Adrenal gland (tissue), 5 donors: Measurements from ENCODE around the gene TEDC2.

Source experiments
- POLR2A ChIP-seq, 2 donors: fragments of 450-650 bp; IDR thresholded peaks; one replicate each; pipeline ENCODE4 v1.6.1; 2017; ENCODE audit warnings: antibody characterized with exemption in 2 of 2, mild to moderate bottlenecking in 2 of 2, moderate library complexity in 1 of 2
- TF ChIP-seq, protein P1 (sequence below), 6 experiments: fragments of 450-650 bp in 4 of 6; fragments of 200-600 bp in 2 of 6; sonication (generic) in 1 of 6; IDR thresholded peaks; 1 replicate in 5 of 6; 2 replicates in 1 of 6; pipeline versions ENCODE4 v1.5.1 to v1.8.0; 2016 to 2021; ENCODE audit warnings: antibody characterized with exemption in 6 of 6, mild to moderate bottlenecking in 2 of 6, moderate library complexity in 1 of 6
- donor health status: DM: no; HTN: no; CAD: no.

DNA sequence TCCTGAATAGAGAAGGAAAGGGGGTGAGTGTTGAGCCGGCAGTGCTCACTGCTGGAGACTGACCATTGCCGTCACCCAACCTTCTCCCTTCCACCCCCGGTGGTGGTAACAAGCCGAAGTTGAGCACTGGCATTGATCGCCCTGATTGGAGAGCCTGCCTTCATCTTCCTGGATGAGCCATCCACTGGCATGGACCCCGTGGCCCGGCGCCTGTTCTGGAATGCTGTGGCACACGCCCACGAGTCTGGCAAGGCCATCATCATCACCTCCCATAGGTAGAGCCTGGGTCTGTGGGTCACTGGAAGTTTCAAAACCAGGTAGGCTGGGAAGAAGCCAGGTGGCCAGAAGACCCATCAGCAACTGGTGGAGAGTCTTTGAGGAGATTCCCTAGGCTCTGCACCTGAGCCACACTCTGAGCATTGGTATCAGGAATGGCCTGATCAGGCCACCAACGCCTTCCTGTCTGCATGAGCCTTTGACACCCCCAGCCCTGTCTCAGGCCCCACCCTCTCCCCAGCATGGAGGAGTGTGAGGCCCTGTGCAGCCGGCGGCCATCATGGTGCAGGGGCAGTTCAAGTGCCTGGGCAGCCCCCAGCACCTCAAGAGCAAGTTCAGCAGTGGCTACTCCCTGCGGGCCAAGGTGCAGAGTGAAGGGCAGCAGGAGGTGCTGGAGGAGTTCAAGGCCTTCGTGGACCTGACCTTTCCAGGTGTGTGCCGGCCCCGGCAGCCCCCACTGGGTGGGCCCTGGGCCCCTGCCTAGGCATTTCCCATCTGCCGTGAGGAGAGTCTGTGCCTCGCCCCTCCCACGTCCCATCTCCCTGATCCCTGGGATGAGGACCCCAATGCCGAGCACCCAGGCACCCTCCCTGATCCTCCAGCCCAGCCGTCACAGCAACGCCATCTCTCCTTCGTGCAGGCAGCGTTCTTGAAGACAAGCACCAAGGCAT, 35.6 kb upstream of the TEDC2 start:
- TF ChIP-seq, protein P1, sequence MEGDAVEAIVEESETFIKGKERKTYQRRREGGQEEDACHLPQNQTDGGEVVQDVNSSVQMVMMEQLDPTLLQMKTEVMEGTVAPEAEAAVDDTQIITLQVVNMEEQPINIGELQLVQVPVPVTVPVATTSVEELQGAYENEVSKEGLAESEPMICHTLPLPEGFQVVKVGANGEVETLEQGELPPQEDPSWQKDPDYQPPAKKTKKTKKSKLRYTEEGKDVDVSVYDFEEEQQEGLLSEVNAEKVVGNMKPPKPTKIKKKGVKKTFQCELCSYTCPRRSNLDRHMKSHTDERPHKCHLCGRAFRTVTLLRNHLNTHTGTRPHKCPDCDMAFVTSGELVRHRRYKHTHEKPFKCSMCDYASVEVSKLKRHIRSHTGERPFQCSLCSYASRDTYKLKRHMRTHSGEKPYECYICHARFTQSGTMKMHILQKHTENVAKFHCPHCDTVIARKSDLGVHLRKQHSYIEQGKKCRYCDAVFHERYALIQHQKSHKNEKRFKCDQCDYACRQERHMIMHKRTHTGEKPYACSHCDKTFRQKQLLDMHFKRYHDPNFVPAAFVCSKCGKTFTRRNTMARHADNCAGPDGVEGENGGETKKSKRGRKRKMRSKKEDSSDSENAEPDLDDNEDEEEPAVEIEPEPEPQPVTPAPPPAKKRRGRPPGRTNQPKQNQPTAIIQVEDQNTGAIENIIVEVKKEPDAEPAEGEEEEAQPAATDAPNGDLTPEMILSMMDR (IDR thresholded peaks at IDR 0.05): no peak
- TF ChIP-seq POLR2A (IDR thresholded peaks at IDR 0.05): no peak
